SW480 (cell line): ENCODE measurements around the gene RASGRP4.
A peak's percentile ranks its signal among the peaks of the same experiment; 100 is the strongest.
"Not testable (repeated sequence)": the region's sequence is repeated elsewhere in the genome, so short reads cannot be mapped to it uniquely, and the experiment has no call there.

Experiments
- DNase-seq: peaks from one replicate; pipeline ENCODE4 v3.0.0-alpha.2; 2016; ENCODE audit warnings: low spot score

RASGRP4 gene

GRCh38 chr19:38417146-38417543 lies 8.9 kb downstream of the RASGRP4 start:
- no peak for DNase-seq

- DNase-seq, result no peak
Observed at GRCh38 chr19:38413416-38413815, 12.6 kb downstream of the RASGRP4 start.

- DNase-seq, result no peak
Observed at GRCh38 chr19:38412961-38413360, 13.1 kb downstream of the RASGRP4 start.

- DNase-seq, result no peak
Observed at GRCh38 chr19:38412491-38412890, 13.5 kb downstream of the RASGRP4 start.

- not testable (repeated sequence) for DNase-seq
Observed at GRCh38 chr19:38411898-38412297, 14.1 kb downstream of the RASGRP4 start.

GRCh38 chr19:38411041-38411712 lies 14.8 kb downstream of the RASGRP4 start:
- DNase-seq, result no peak

- not testable (repeated sequence) for DNase-seq
Observed at GRCh38 chr19:38410407-38410806, 15.6 kb downstream of the RASGRP4 start.

- DNase-seq, result no peak
Observed at GRCh38 chr19:38409631-38410133, 16.3 kb downstream of the RASGRP4 start.

GRCh38 chr19:38405276-38405675 lies 20.7 kb downstream of the RASGRP4 start:
- no peak for DNase-seq

GRCh38 chr19:38404858-38405257 lies 21.2 kb downstream of the RASGRP4 start:
- DNase-seq, result no peak

GRCh38 chr19:38402967-38403674 lies 22.9 kb downstream of the RASGRP4 start, which contains the start of gene FAM98C:
Gene FAM98C (plus strand): TSS chr19:38403093. CDS start chr19:38403154, 61 bp downstream.
- peak; percentile 98 for DNase-seq

GRCh38 chr19:38402623-38402966 lies 23.4 kb downstream of the RASGRP4 start:
- DNase-seq, result no peak

- DNase-seq, result peak; percentile 59
Observed at GRCh38 chr19:38401148-38401547, 24.9 kb downstream of the RASGRP4 start.

- DNase-seq, result no peak
Observed at GRCh38 chr19:38400361-38400760, 25.7 kb downstream of the RASGRP4 start.

GRCh38 chr19:38399537-38399936 lies 26.5 kb downstream of the RASGRP4 start:
- DNase-seq, result no peak

GRCh38 chr19:38399081-38399480 lies 26.9 kb downstream of the RASGRP4 start:
- no peak for DNase-seq

GRCh38 chr19:38395381-38396114 lies 30.5 kb downstream of the RASGRP4 start:
- no peak for DNase-seq

- no peak for DNase-seq
Observed at GRCh38 chr19:38394488-38394887, 31.5 kb downstream of the RASGRP4 start.

GRCh38 chr19:38392707-38393308 lies 33.2 kb downstream of the RASGRP4 start:
- DNase-seq, result peak; percentile 52

GRCh38 chr19:38391911-38392464 lies 34.0 kb downstream of the RASGRP4 start:
- no peak for DNase-seq

GRCh38 chr19:38389957-38390924 lies 35.8 kb downstream of the RASGRP4 start:
- DNase-seq, result no peak
